Stimulated activated effector memory CD8-positive, alpha-beta T cell treated with anti-CD3 and anti-CD28 coated beads, Interleukin-12 subunit alpha, Interleukin-12 subunit beta, amount 100 ng/mL, for 72 hours (primary cell): ENCODE data around the gene TOR1A.

Experiments used
- ATAC-seq: fragments of 150-1000 bp; cut with Tn5 transposase; 2 replicates; pipeline ENCODE4 v1.10.0; 2021
- DNase-seq, 2 donors: peaks; one replicate each; pipeline ENCODE4 v3.0.0; 2021 to 2022; ENCODE audit warnings: low spot score in 2 of 2
- H3K27ac Mint-ChIP-seq: one replicate; pipeline ENCODE4 v1.8.0; 2022; ENCODE audit warnings: mild to moderate bottlenecking, mixed read lengths
- H3K36me3 Mint-ChIP-seq: one replicate; pipeline ENCODE4 v1.8.0; 2022; ENCODE audit warnings: mild to moderate bottlenecking, mixed read lengths
- H3K4me1 Mint-ChIP-seq: one replicate; pipeline ENCODE4 v1.8.0; 2022; ENCODE audit warnings: mixed read lengths
- H3K4me3 Mint-ChIP-seq: one replicate; pipeline ENCODE4 v1.8.0; 2022; ENCODE audit warnings: mild to moderate bottlenecking, mixed read lengths
- H3K9me3 Mint-ChIP-seq: one replicate; pipeline ENCODE4 v1.8.0; 2022; ENCODE audit warnings: mixed read lengths

Gene TOR1A

DNA sequence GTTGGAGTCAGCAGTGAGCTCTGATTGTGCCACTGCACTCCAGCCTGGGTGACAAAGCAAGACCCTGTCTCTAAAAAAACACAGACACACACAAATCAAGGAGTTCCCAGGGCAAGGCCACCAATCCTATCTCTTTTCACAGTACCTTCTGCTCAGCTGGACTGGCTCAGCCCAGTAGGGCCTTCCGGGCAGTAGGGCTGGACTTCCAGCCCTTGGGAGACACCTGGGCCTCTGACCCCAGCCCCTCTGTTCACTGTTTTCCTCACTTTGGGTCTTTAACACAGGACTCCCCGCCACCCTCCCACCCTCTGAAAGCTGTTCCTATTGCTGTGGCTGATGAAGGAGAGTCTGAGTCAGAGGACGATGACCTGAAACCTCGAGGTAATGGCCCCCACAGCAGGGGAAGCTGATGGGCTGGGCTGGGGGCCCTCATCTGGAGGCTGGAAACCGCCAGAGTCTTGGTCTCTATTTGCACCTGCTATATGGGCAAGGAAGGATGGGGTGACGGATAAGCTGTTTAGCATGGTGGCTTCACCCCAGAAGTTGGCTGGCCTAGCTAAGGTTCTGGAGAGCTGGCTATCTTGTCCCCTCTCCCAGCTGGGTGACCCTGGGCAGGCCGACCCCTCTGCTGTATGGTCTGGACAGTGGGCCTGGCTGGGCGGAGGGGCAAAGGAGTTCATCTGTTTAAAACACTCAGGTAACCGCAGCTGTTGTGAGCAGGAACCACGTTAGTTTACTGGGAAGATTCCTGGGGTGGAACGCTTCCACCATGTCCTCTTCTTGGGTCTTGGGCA lies 36.9 kb upstream of the TOR1A start:
- Mint-ChIP-seq H3K4me1 (peaks cover 58% of the 10 kb centered on the region), H3K36me3 (peaks cover 89% of the 10 kb centered on the region), H3K4me3 (peak overlapping the region; percentile 20), H3K27ac (peak overlapping the region; percentile 83), H3K9me3 (no peaks in the 10 kb centered on the region)
- DNase-seq (no peak), ATAC-seq (peak; percentile 59)

DNA sequence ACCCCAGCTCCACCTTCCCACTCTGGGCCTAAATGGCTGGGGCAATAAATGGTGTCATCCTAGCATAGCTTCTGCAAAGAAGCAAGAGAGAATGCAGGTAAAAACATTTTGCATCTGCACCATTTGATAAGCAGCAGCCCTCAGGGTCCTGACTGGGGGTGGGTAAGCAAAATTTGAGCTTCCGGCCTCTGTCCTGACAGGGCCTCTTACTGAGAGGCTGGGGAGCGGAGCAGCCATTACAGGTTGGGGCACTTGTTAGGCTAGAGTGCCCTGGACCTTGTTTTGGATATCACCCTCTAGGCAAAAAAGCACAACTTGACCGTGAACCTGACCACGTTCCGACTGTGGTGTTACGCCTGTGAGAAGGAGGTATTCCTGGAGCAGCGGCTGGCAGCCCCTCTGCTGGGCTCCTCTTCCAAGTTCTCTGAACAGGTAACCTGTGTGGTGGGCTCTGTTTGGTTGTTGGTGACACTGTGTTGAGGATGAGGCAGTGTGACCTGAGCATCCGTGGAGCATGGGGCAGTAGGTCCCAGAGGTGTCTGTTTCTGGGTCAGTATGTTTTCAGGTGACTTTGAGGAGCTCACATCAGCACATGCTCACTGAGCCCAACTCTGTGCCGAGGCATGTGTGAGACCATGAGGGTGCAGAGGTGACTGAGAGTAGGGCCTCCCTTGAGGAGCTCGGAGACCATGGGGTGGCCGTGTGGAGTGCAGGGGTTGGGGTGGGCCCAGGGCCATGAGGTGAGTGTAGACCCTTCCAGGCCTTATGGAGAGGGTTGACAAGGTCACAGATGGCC lies 34.4 kb upstream of the TOR1A start:
- Mint-ChIP-seq H3K9me3 (no peaks in the 10 kb centered on the region), H3K4me1 (peaks cover 67% of the 10 kb centered on the region), H3K4me3 (no peak overlapping the region), H3K36me3 (peaks cover 89% of the 10 kb centered on the region), H3K27ac (peak overlapping the region; percentile 12)
- no peak for DNase-seq
- no peak for ATAC-seq

DNA sequence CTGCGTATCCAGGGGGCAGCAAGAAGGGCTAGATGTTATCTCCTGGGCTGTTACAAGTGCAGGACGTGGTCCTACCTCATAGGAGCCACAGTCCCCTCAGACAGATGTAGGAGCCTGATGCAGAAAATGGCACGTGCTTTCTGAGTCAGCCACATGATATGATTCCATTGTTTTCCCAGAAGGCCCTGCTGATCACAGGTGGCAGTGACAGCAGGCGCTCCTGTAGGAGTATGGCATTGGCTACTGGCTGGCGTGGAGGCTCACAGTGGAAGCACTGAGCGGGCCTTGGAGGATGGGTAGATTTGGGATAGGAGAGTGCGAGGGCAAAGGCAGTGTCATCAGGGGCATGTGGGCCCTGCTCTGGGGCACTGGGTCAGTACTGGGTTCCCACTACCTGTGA lies 33.3 kb upstream of the TOR1A start:
- no peak for DNase-seq
- peaks cover 61% of the 10 kb centered on the region for H3K4me1 Mint-ChIP-seq
- peak overlapping the region; percentile 37 for H3K27ac Mint-ChIP-seq
- no peaks in the 10 kb centered on the region for H3K9me3 Mint-ChIP-seq
- peaks cover 88% of the 10 kb centered on the region for H3K36me3 Mint-ChIP-seq
- no peak overlapping the region for H3K4me3 Mint-ChIP-seq
- no peak for ATAC-seq

DNA sequence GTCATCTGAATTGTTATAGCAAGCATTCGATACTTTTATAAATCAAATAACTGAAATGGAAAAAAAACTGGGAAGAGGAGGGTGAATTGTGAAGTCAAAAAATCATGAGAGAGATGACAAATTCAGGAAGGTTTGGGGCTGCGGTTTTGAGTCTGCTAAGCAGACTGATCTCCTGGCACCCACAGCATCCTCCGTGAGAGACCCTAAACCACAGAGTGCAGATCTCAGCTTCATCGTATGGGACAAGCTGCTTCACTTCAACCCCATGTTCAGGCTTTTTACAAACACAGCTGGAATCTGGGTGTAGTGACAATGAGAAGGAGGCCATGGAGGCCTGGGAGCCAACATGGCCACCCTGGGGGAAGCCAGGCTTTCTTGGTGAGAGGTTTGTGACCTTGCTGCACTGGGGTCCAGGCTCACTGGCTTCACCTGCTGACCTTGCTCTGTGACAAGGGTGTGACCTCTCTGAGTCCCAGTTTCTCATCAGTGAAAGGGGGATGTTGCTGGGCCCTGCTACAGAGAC lies 30.7 kb upstream of the TOR1A start:
- Mint-ChIP-seq H3K36me3 (peaks cover 94% of the 10 kb centered on the region), H3K4me1 (peaks cover 42% of the 10 kb centered on the region), H3K9me3 (no peaks in the 10 kb centered on the region), H3K4me3 (peak overlapping the region; percentile 46), H3K27ac (peak overlapping the region; percentile 76)
- DNase-seq (no peak), ATAC-seq (peak; percentile 66)

DNA sequence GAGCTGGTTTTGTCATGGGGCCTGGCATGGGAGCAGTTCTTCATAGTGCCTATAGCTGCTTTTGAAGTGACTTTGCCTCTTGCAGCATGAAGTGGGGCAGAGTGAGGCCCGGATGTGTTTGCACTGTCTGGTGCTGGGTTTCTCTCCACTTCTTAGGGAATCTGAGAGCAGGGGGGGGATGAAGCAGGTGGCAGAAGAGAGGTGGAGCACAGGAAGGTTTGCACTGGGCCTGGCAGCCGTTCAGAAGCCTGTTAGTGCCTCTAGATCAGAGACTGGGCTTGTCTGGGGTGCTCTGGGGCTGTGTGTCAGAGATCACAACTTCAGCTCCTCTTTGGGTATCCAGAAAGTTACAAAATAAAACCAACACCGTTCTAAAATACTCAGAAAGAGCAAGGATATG lies 29.7 kb upstream of the TOR1A start:
- Mint-ChIP-seq H3K4me3 (no peak overlapping the region), H3K4me1 (peaks cover 46% of the 10 kb centered on the region), H3K27ac (peak overlapping the region; percentile 76), H3K9me3 (no peaks in the 10 kb centered on the region), H3K36me3 (peaks cover 88% of the 10 kb centered on the region)
- ATAC-seq, result no peak
- no peak for DNase-seq

DNA sequence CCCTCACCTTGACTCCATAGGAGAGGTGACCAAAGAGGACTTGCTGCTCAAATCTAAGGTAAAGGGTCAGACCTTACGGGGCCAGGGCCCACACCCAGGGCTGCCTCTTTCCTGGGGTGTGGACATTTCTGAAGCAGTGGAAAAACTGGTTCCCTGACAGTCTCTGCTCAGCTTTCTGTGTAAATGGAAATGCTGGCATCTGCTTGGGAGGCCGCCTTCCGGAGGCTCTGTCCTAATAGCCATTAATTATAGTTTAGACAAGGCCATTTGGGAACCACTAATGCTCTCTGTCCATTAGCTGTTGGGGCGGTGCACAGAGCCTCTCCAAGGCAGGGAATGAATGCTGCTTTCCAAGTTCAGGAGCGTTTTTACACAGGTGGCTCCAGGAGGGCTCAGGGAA lies 28.6 kb upstream of the TOR1A start:
- ATAC-seq, result no peak
- Mint-ChIP-seq H3K9me3 (no peaks in the 10 kb centered on the region), H3K27ac (peak overlapping the region; percentile 76), H3K36me3 (peaks cover 85% of the 10 kb centered on the region), H3K4me3 (no peak overlapping the region), H3K4me1 (peaks cover 47% of the 10 kb centered on the region)
- no peak for DNase-seq

DNA sequence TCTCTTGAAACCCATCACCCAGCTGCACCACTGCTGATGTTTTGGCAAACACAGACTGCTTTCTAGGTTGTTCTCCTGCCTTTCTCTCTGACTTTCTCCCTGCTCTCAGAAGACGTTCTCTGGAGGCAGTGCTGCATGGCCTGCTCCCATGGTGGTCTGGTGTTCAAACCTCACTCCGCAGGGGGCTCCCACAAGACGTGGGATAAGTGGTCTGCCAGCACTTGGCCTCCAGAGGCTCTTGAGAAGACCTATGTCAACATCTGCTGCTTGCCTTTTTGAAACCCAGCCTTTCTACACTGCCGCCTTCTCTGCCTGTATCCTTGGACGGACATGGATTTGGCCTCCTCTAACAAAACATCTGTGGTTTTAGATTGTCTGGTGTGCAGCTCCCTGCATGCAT lies 27.9 kb upstream of the TOR1A start:
- peaks cover 42% of the 10 kb centered on the region for H3K4me1 Mint-ChIP-seq
- no peak overlapping the region for H3K4me3 Mint-ChIP-seq
- DNase-seq, result no peak
- H3K36me3 Mint-ChIP-seq, result peaks cover 81% of the 10 kb centered on the region
- no peak overlapping the region for H3K27ac Mint-ChIP-seq
- H3K9me3 Mint-ChIP-seq, result no peaks in the 10 kb centered on the region
- ATAC-seq, result no peak

DNA sequence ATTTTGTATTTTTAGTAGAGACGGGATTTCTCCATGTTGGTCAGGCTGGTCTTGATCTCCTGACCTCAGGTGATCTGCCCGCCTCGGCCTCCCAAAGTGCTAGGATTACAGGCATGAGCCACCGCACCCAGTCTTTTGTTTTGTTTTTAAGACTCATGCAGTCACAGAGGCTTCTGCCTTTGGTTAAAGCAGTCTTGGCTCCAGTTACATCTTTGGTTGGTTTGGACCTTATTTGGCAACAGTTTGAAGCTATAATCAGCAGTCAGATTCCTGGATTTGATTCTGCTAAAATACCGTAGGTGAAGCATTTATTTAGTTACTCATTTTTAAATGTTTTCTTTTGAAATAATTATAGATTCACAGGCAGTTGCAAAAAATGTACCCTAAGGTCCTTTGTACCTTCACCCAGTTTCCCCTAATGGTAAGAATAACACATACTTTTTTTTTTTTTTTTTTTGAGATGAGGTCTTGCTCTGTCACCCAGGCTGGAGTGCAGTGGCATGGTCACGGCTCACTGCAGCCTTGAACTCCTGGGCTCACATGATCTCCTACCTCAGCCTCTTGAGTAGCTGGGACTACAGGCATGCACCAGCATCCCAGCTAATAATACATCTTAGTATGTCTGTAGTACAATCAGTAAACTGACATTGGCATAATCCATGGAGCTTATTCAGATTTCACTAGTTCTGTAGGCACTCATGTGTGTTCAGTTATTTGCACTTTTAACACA lies 27.1 kb upstream of the TOR1A start:
- Mint-ChIP-seq H3K9me3 (no peaks in the 10 kb centered on the region), H3K36me3 (peaks cover 73% of the 10 kb centered on the region), H3K4me3 (no peak overlapping the region), H3K4me1 (peaks cover 35% of the 10 kb centered on the region), H3K27ac (peak overlapping the region; percentile 4)
- ATAC-seq (no peak), DNase-seq (no peak)

DNA sequence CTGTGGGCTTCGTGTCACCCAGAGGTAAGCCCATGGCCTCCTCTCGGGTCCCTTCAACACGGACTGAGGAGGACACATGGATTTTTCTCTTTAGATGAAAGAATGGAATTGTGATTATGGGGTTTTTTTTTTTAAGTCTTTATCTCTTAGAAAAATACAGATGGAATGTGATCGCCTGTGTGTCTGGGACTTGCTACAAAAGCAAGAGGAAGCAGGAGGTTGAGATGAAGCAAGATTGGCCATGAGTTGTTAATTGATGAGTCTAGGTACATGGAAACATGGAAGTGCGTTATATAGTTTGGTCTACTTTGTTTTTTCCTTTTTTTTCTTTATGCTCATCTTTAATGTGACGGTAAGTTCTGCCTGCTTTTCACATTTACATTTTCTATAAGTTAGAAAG lies 26.0 kb upstream of the TOR1A start:
- peaks cover 70% of the 10 kb centered on the region for H3K36me3 Mint-ChIP-seq
- H3K9me3 Mint-ChIP-seq, result no peaks in the 10 kb centered on the region
- H3K27ac Mint-ChIP-seq, result peak overlapping the region; percentile 4
- DNase-seq, result no peak
- H3K4me3 Mint-ChIP-seq, result no peak overlapping the region
- peaks cover 30% of the 10 kb centered on the region for H3K4me1 Mint-ChIP-seq
- no peak for ATAC-seq

DNA sequence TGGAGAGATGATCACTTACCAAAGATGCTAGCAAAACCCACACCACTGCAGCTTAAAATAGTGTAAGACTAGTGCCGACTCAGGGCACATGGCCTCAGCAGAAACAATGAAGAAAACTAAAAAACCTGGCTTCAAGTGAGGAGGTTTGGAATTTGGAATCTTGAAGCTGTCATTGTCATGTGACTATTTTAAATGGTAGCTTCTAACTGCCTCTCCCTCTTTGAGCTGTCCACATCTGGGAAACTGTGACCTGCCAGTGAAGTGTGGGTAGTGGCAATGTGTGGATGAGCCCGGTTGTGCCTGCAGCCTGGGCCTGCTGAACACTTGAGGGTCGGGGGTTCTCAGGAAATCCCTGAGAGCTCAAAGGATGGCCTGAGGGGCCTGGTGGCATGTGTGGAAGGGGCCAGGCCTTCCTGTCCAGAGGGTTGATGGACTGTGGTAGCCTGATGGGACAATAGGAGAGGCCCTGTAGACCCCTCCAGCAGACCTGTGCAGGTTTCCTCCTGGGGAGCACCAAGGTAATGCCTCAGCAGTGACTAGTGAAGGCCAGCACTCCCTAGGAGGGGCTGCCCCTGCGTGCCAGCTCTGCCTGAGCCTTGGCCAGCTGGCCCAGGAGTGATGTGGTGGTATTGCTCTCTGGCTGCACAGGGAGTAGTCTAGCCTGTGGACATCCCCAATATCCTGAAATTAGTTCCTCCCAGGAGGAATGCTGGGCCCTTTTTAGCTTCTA lies 24.9 kb upstream of the TOR1A start:
- no peaks in the 10 kb centered on the region for H3K9me3 Mint-ChIP-seq
- H3K36me3 Mint-ChIP-seq, result peaks cover 67% of the 10 kb centered on the region
- peak overlapping the region; percentile 86 for H3K27ac Mint-ChIP-seq
- H3K4me1 Mint-ChIP-seq, result peaks cover 19% of the 10 kb centered on the region
- ATAC-seq, result no peak
- no peak for DNase-seq
- no peak overlapping the region for H3K4me3 Mint-ChIP-seq

DNA sequence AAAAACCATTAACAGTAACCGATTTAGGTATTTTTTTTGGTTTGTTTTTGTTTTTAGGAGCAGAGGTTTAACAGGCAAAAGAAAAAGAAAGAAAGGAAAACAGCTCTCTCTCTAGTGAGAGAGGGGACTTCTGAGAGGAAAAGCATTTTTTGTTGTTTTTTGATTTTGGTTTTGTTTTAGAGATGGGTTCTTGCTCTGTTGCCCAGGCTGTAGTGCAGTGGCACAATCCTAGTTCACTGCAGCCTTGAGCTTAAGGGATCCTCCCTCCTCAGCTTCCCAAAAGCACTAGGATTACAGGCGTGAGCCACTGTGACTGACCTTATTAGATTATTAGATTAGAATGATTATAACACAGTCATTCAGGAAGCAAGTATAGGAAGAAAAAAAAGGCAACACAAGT lies 21.4 kb upstream of the TOR1A start:
- Mint-ChIP-seq H3K4me1 (peaks cover 10% of the 10 kb centered on the region), H3K36me3 (peaks cover 61% of the 10 kb centered on the region), H3K4me3 (no peak overlapping the region), H3K9me3 (no peaks in the 10 kb centered on the region), H3K27ac (peak overlapping the region; percentile 86)
- no peak for DNase-seq
- no peak for ATAC-seq

DNA sequence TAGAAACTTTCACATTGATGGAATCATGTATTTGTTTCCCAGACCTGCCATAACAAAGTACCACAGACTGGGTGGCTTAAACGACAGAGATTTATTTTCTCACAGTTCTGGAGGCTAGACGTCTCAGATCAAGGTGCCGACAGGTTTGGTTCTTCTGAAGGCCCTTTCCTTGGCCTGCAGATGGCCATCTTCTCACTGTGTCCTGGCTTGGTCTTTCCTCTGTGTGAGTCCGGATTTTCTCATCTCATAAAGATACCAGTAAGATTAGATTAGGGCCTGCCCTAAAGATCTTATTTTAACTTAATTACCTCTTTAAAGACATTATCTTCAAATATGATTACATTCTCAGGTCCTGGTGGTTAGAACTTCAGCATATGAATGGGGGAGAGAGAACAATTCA lies 17.1 kb upstream of the TOR1A start:
- Mint-ChIP-seq H3K27ac (peak overlapping the region; percentile 61), H3K9me3 (no peaks in the 10 kb centered on the region), H3K4me1 (peaks cover 35% of the 10 kb centered on the region), H3K4me3 (no peak overlapping the region), H3K36me3 (peaks cover 57% of the 10 kb centered on the region)
- ATAC-seq, result no peak
- DNase-seq, result no peak

DNA sequence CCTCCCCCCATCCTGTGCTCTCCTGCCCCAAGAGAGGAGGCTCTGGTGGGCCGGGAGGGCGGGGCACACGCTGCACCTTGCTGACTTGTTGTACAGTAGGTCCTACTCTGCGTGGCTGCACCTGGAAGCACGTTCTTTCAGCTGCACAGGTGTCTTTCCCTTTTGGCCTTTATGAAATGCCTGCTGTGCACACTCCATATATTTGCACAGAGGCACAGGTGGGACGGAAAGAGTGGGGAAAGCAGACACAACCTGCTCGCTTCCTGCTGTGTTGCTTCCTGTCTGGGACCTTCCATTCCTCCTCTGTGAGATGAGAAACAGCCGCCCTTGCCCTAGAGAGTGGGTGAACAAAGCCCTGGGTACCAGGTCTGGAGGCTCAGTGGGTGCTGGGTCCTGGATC lies 16.1 kb upstream of the TOR1A start:
- Mint-ChIP-seq H3K36me3 (peaks cover 59% of the 10 kb centered on the region), H3K4me1 (peaks cover 30% of the 10 kb centered on the region), H3K9me3 (no peaks in the 10 kb centered on the region), H3K4me3 (no peak overlapping the region), H3K27ac (peak overlapping the region; percentile 17)
- ATAC-seq, result no peak
- no peak for DNase-seq

DNA sequence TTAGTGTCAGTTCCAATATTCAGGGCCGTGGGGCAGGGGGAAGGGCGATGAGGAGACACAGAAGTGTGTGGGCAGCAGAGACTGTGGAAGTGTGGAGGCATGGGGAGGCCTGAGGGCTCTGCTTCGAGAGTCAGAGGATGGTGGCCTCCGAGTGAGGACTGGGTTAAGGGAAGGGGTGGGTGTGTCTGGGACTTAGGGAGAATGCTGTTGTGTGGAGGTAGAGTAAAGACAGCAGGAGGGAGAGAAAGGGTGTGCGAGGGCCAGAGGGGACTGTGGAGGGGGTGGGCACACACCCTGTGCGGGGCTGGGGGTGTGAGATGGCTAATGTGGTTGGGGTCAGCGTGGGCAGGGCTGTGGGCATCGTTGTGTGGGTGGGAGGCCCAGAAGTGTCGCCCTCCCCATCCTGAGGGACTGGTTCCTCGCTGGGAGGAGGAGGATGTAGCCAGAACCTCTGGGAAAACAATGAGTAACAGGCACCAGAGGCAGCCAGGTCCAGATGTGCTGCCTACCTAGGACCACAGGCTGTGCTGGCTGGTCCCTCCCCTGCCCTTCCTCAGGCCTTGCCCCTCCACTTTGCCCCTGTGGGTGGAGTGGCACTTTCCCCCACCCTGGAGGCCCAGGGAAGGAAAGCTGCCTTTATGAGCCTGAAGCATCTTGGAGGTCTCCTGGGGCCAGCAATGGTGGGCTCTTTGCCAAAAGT lies 15.5 kb upstream of the TOR1A start:
- ATAC-seq (no peak), DNase-seq (no peak)
- peaks cover 59% of the 10 kb centered on the region for H3K36me3 Mint-ChIP-seq
- H3K27ac Mint-ChIP-seq, result peak overlapping the region; percentile 93
- H3K4me3 Mint-ChIP-seq, result peak overlapping the region; percentile 42
- no peaks in the 10 kb centered on the region for H3K9me3 Mint-ChIP-seq
- peaks cover 30% of the 10 kb centered on the region for H3K4me1 Mint-ChIP-seq
